Activated CD8-positive, alpha-beta memory T cell treated with anti-CD3 and anti-CD28 coated beads for 48 hours (primary cell): ENCODE results near the gene ALG10.
A peak's percentile ranks its signal among the peaks of the same experiment; 100 is the strongest.
"Not testable (repeated sequence)": the region's sequence is repeated elsewhere in the genome, so short reads cannot be mapped to it uniquely, and the experiment has no call there.

ENCODE experiments used
- DNase-seq, 3 experiments: peaks; one replicate each; pipeline ENCODE4 v3.0.0-alpha.2; 2020; ENCODE audit warnings: low read depth in 2 of 3, low spot score in 2 of 3

Gene ALG10

GRCh38 chr12:34022079-34022830 lies at the start of gene ALG10:
Gene ALG10 (plus strand): TSS chr12:34022496. CDS start chr12:34022600, 104 bp downstream.
- peak; percentile 68 to 88 (median 82) for DNase-seq

GRCh38 chr12:33972884-33973283 lies 49.4 kb upstream of the ALG10 start:
- DNase-seq = not testable (repeated sequence)

GRCh38 chr12:33977887-33978286 lies 44.4 kb upstream of the ALG10 start:
- no peak for DNase-seq

GRCh38 chr12:33988197-33988805 lies 34.0 kb upstream of the ALG10 start:
- DNase-seq = no peak

- DNase-seq = no peak
Observed at GRCh38 chr12:33988913-33989312, 33.4 kb upstream of the ALG10 start.

GRCh38 chr12:33994857-33995808 lies 27.2 kb upstream of the ALG10 start:
- no peak for DNase-seq

- DNase-seq = not testable (repeated sequence)
Observed at GRCh38 chr12:34008835-34009234, 13.5 kb upstream of the ALG10 start.

DNA sequence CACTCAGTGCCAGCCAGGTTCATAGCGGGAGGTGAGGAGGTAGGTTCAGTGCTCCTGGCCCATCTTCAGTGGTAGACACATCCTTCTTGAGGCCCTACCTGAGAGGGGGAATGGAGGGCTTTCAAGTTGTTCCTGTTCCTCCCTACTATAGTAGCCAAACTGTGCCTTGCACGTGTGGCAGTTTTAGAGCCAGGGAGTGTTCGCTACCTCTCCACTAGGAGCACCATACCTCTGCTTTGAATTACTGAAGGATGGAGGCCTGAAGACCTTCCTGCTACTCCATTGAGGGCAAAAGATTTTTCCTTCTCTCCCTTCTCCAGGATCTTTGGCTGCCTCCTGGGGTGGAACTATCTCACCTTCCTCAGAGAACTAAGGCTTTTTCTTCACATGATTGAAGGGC lies 5.9 kb upstream of the ALG10 start:
- no peak for DNase-seq

DNA sequence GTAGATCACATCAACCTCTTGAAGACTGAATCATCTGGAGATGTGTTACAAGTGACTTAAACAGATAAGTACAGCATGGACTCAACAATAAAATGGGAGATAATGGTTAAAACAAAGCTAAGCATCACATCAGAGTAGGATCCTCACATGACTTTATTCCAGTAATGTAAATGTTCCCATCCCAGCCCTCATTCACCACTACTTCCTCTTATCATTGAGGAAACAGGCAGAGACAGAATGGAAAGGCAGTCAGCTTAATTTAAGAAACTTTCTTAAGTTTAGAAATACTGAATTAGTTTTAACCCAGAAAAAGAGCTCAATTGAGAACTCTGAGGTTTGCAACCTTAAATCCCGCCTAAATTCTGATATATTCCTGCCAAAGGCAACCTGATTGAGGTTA lies 1.2 kb upstream of the ALG10 start:
- no peak for DNase-seq

DNA sequence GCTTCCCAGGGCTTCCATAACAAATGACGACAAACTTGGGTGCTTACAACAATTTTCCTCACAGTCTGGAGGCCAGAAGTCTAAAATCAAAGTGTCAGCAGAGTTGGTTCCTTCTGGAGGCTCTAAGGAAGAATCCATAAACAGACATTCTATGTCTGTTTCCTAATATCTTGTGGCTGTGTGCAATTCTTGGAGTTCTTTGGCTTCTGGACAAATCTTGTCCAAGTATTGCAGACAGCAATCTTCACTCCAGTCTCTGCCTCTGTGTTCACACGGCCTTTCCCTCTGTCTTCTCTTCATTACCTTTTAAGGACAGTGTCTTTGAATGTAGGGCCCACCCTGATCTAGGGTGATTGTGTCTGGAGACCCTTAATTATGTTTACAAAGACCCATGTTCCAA lies 5.4 kb downstream of the ALG10 start:
- not testable (repeated sequence) for DNase-seq

- no peak for DNase-seq
Observed at GRCh38 chr12:34030591-34030990, 8.3 kb downstream of the ALG10 start.

DNA sequence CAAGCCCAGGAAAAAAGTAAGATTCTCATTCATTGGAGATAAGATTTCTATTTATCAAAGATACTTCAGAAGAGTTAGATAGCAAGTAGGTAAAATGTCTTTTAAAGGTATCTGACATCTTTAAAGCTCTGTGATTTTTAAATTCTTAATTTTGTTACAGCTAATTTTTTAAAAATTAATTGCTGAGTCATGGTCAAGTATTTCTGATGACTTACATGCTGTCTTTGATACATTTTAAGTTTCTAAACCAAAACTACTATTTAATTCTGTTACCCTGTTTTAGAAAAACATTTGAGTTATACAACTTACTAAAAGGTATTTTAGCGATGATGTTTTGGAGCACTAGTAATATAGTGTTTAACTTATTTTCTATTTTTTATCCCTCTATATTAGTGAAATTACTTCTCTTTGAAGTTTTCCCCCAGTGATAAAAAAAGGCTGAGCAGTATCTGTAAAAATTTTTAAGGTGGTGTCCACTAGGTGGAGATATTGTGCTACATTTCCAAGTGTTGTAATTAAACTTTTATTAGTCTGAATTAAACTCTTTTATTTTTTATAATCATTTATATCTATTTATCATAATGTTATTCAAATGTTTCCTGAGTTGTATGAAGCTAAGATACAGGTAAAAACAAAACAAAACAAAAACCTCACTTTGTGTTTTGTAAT lies 11.5 kb downstream of the ALG10 start:
- no peak for DNase-seq

- not testable (repeated sequence) for DNase-seq
Observed at GRCh38 chr12:34038357-34038756, 16.1 kb downstream of the ALG10 start.

DNA sequence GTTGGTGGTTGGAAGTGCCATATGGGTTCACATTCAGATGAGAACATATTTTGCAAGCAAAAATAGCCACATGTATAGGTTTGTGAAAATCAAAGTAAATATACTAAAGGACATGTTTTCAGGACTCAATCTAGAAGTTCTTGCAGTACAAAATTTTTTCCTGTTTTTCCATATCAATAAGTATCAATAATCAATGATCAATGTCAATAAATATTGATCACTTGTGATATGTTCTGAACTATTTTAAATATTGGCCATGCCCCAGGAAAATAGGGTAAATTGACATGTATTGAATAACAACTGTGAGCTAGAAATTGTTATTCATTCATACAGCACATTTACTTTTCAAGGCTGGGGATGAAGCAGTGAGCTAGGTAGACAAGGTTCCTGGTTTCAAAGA lies 24.3 kb downstream of the ALG10 start:
- no peak for DNase-seq

- not testable (repeated sequence) for DNase-seq
Observed at GRCh38 chr12:34047855-34048254, 25.6 kb downstream of the ALG10 start.

- DNase-seq = no peak
Observed at GRCh38 chr12:34048714-34049113, 26.4 kb downstream of the ALG10 start.

- DNase-seq = no peak
Observed at GRCh38 chr12:34051486-34051885, 29.2 kb downstream of the ALG10 start.

GRCh38 chr12:34054938-34055337 lies 32.6 kb downstream of the ALG10 start:
- no peak for DNase-seq
